ENCODE measurements around the gene RPL39L.

RPL39L gene

GRCh38 chr3:187093320-187093719 is 46.0 kb downstream of the RPL39L start:
- DNase-seq = no peak

GRCh38 chr3:187088701-187089100 is 50.6 kb downstream of the RPL39L start:
- no peak for DNase-seq

GRCh38 chr3:187086831-187087230 is 52.5 kb downstream of the RPL39L start:
- DNase-seq = no peak

GRCh38 chr3:187085933-187086332 is 53.4 kb downstream of the RPL39L start:
- DNase-seq = no peak

- DNase-seq = no peak
Observed at GRCh38 chr3:187085021-187085666, 54.2 kb downstream of the RPL39L start.

GRCh38 chr3:187084580-187084979 is 54.7 kb downstream of the RPL39L start:
- no peak for DNase-seq

GRCh38 chr3:187084126-187084525 is 55.2 kb downstream of the RPL39L start:
- DNase-seq = no peak

GRCh38 chr3:187082758-187083375 is 56.4 kb downstream of the RPL39L start:
- no peak for DNase-seq

- DNase-seq = no peak
Observed at GRCh38 chr3:187080799-187081450, 58.4 kb downstream of the RPL39L start.

- DNase-seq = no peak
Observed at GRCh38 chr3:187079090-187080022, 59.9 kb downstream of the RPL39L start.

GRCh38 chr3:187077537-187077936 is 61.8 kb downstream of the RPL39L start:
- DNase-seq = no peak

GRCh38 chr3:187077085-187077484 is 62.2 kb downstream of the RPL39L start:
- no peak for DNase-seq

GRCh38 chr3:187076297-187076696 is 63.0 kb downstream of the RPL39L start:
- no peak for DNase-seq

GRCh38 chr3:187074846-187075245 is 64.5 kb downstream of the RPL39L start:
- no peak for DNase-seq

GRCh38 chr3:187073581-187074098 is 65.7 kb downstream of the RPL39L start:
- DNase-seq = no peak

- no peak for DNase-seq
Observed at GRCh38 chr3:187072511-187072910, 66.8 kb downstream of the RPL39L start.

- no peak for DNase-seq
Observed at GRCh38 chr3:187072102-187072501, 67.2 kb downstream of the RPL39L start.
